Upper lobe of left lung (tissue), 4 donors: ENCODE data around the gene OR52I2.

Experiments used
- CTCF ChIP-seq, 6 experiments: fragments of 450-650 bp in 4 of 6; fragments of 200-600 bp in 2 of 6; sonication (generic) in 2 of 6; IDR thresholded peaks; one replicate each; pipeline ENCODE4 v1.5.1; 2016 to 2019; ENCODE audit warnings: antibody characterized with exemption in 6 of 6
- EP300 ChIP-seq, 4 donors: sonication (generic); formaldehyde crosslinking; IDR thresholded peaks; one replicate each; pipeline ENCODE4 v1.5.1; 2017; ENCODE audit warnings: antibody characterized with exemption in 4 of 4, control low read depth in 2 of 4
- POLR2A ChIP-seq, 4 donors: fragments of 450-650 bp; IDR thresholded peaks; one replicate each; pipeline ENCODE4 v1.5.1; 2016 to 2017; ENCODE audit warnings: antibody characterized with exemption in 4 of 4, mild to moderate bottlenecking in 2 of 4
- POLR2AphosphoS5 ChIP-seq, 2 donors: sonication (generic); formaldehyde crosslinking; IDR thresholded peaks; one replicate each; pipeline ENCODE4 v1.5.1; 2017; ENCODE audit warnings: antibody characterized with exemption in 2 of 2

DNA sequence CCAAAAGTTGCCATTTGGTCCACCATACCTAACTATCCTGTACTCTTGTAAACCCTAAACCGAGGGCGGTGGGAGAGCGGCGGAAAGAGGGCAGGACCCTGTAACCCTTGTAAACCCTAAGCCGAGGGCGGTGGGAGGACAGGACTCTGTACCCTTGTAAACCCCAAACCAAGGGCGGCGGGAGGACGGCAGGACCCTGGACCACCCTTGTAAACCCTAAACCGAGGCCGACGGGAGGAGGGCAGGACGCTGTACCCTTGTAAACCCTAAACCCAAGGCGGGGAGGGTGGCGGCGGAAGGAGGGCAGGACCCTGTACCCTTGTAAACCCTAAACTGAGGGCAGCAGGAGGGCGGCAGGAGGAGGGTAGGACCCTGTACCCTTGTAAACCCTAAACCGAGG is 12.5 kb upstream of the OR52I2 start:
- TF ChIP-seq EP300 (IDR thresholded peaks at IDR 0.05) (no peak), CTCF (IDR thresholded peaks at IDR 0.05) (no peak), POLR2A (IDR thresholded peaks at IDR 0.05) (no peak), POLR2AphosphoS5 (IDR thresholded peaks at IDR 0.05) (no peak)
